CD4-positive, alpha-beta T cell (primary cell): Measurements from ENCODE around the gene KCNF1. TPM values are rescaled to one million over a fixed set of nuclear protein-coding genes. Genes with fewer than 3 reads are reported as not detected.

Experiments
- ATAC-seq: fragments of 200-7000 bp; cut with Tn5 transposase; one replicate; pipeline ENCODE4 v1.10.0; 2022; ENCODE audit warnings: mild to moderate bottlenecking; ENCODE audit not compliant: poor library complexity
- CTCF ChIA-PET: fragments of 350-600 bp; sonication (Branson Sonifier 250); formaldehyde crosslinking; loops from one replicate; lab custom pipeline; 2021; ENCODE audit warnings: antibody characterized with exemption, inconsistent platforms; lab: Charles Lee
- POLR2A ChIA-PET: fragments of 350-600 bp; sonication (Branson Sonifier 250); formaldehyde crosslinking; loops from one replicate; lab custom pipeline; 2021; ENCODE audit warnings: antibody characterized with exemption, inconsistent platforms; lab: Charles Lee
- DNase-seq, 14 experiments: peaks; one replicate each; pipeline ENCODE4 v3.0.0-alpha.2; 2013 to 2020; ENCODE audit warnings: mixed read lengths in 2 of 14
- H3K27ac ChIP-seq, 2 donors: one replicate each; pipeline versions ENCODE4 v1.5.1 to v1.7.0; 2013; ENCODE audit warnings: low read length in 2 of 2, low read depth in 1 of 2, mild to moderate bottlenecking in 1 of 2
- H3K27me3 ChIP-seq, 2 experiments: 1 replicate in 1 of 2; 2 replicates in 1 of 2; pipeline versions ENCODE4 v1.6.1 to v1.7.0; 2013; ENCODE audit warnings: low read length in 2 of 2, control low read depth in 1 of 2, mild to moderate bottlenecking in 1 of 2, moderate library complexity in 1 of 2; ENCODE audit not compliant: insufficient read depth in 2 of 2, control insufficient read depth in 1 of 2
- H3K36me3 ChIP-seq: one replicate; pipeline ENCODE4 v1.6.1; 2013; ENCODE audit warnings: low read length, control low read depth; ENCODE audit not compliant: insufficient read depth
- H3K4me1 ChIP-seq: one replicate; pipeline ENCODE4 v1.6.1; 2013; ENCODE audit warnings: low read length, control low read depth; ENCODE audit not compliant: insufficient read depth
- H3K4me3 ChIP-seq: one replicate; pipeline ENCODE4 v1.5.1; 2013; ENCODE audit warnings: mild to moderate bottlenecking, low read length, moderate library complexity
- H3K9me3 ChIP-seq, 2 experiments: 1 replicate in 1 of 2; 2 replicates in 1 of 2; pipeline versions ENCODE4 v1.6.1 to v1.7.0; 2013; ENCODE audit warnings: low read length in 2 of 2, mild to moderate bottlenecking in 2 of 2, control low read depth in 1 of 2, moderate library complexity in 1 of 2; ENCODE audit not compliant: control insufficient read depth in 1 of 2, insufficient read depth in 1 of 2
- H3K27ac Mint-ChIP-seq: one replicate; pipeline ENCODE4 v1.8.0; 2020; ENCODE audit warnings: mixed read lengths
- H3K27me3 Mint-ChIP-seq: one replicate; pipeline ENCODE4 v1.8.0; 2021; ENCODE audit warnings: mixed read lengths
- H3K36me3 Mint-ChIP-seq: one replicate; pipeline ENCODE4 v1.8.0; 2021; ENCODE audit warnings: low read depth, mixed read lengths
- H3K4me1 Mint-ChIP-seq: one replicate; pipeline ENCODE4 v1.8.0; 2021; ENCODE audit warnings: low read depth, mixed read lengths
- H3K4me3 Mint-ChIP-seq: one replicate; pipeline ENCODE4 v1.8.0; 2020; ENCODE audit warnings: mild to moderate bottlenecking, mixed read lengths
- H3K9me3 Mint-ChIP-seq: one replicate; pipeline ENCODE4 v1.8.0; 2020; ENCODE audit warnings: mixed read lengths
- CTCF ChIP-seq: fragments of 200-600 bp; IDR thresholded peaks from one replicate; pipeline ENCODE4 v1.8.0; 2022; ENCODE audit warnings: antibody characterized with exemption, mild to moderate bottlenecking
- intact Hi-C, 2 experiments: fragments of 100-400 bp; cut with DNase I in 1 of 2; cut with micrococcal nuclease in 1 of 2; formaldehyde crosslinking; loops; one replicate each; pipeline versions ENCODE4 v1.15.1 to v1.9.0; 2023 to 2025; cut with DNase I, micrococcal nuclease
- total RNA-seq, 174 experiments: library from RNA in 2 of 174; stranded (reverse) in 2 of 174; gene quantifications; one replicate each; pipeline ENCODE4 v1.2.3 and lab custom pipeline; 2021 to 2026

Gene KCNF1
- total RNA-seq, 2 experiments from 2014 or later, result not detected

GRCh38 chr2:10954416-10954815 is 42.7 kb downstream of the KCNF1 start:
- no peaks in the 10 kb centered on the region for H3K36me3 Mint-ChIP-seq
- TF ChIP-seq CTCF, result no peak
- H3K4me3 ChIP-seq, result no peak overlapping the region
- no peak overlapping the region for H3K27ac ChIP-seq
- no peak overlapping the region for H3K27ac Mint-ChIP-seq
- no peak overlapping the region for H3K4me3 Mint-ChIP-seq
- H3K27me3 Mint-ChIP-seq, result peaks cover 21% of the 10 kb centered on the region
- POLR2A ChIA-PET, result no interaction called here
- H3K9me3 Mint-ChIP-seq, result no peaks in the 10 kb centered on the region
- peaks cover 11% of the 10 kb centered on the region for H3K4me1 ChIP-seq
- H3K27me3 ChIP-seq, result peaks cover 0 to 3% of the 10 kb centered on the region in 2 experiments
- no peaks in the 10 kb centered on the region for H3K36me3 ChIP-seq
- CTCF ChIA-PET, result no interaction called here
- intact Hi-C loops, result no loop called here
- H3K9me3 ChIP-seq, result peaks cover 0 to 16% of the 10 kb centered on the region in 2 experiments
- peaks cover 11% of the 10 kb centered on the region for H3K4me1 Mint-ChIP-seq
- DNase-seq (no peak), ATAC-seq (no peak)

GRCh38 chr2:10954856-10955818 is 43.4 kb downstream of the KCNF1 start:
- no peaks in the 10 kb centered on the region for H3K36me3 Mint-ChIP-seq
- no peak overlapping the region for H3K4me3 ChIP-seq
- H3K27ac ChIP-seq, result no peak overlapping the region
- CTCF ChIA-PET, result no interaction called here
- H3K4me3 Mint-ChIP-seq, result no peak overlapping the region
- H3K9me3 ChIP-seq, result peaks cover 0 to 16% of the 10 kb centered on the region in 2 experiments
- intact Hi-C loops, result no loop called here
- TF ChIP-seq CTCF, result no peak
- peaks cover 0 to 3% of the 10 kb centered on the region in 2 experiments for H3K27me3 ChIP-seq
- POLR2A ChIA-PET, result no interaction called here
- ATAC-seq (no peak), DNase-seq (no peak)
- no peaks in the 10 kb centered on the region for H3K9me3 Mint-ChIP-seq
- peaks cover 11% of the 10 kb centered on the region for H3K4me1 Mint-ChIP-seq
- H3K27ac Mint-ChIP-seq, result no peak overlapping the region
- H3K27me3 Mint-ChIP-seq, result peaks cover 20% of the 10 kb centered on the region
- no peaks in the 10 kb centered on the region for H3K36me3 ChIP-seq
- H3K4me1 ChIP-seq, result peaks cover 11% of the 10 kb centered on the region

- Mint-ChIP-seq H3K4me1 (peaks cover 11% of the 10 kb centered on the region), H3K27ac (no peak overlapping the region), H3K4me3 (no peak overlapping the region), H3K9me3 (no peaks in the 10 kb centered on the region), H3K27me3 (peaks cover 18% of the 10 kb centered on the region), H3K36me3 (no peaks in the 10 kb centered on the region)
- Histone ChIP-seq H3K27ac (no peak overlapping the region), H3K4me1 (peaks cover 11% of the 10 kb centered on the region), H3K36me3 (no peaks in the 10 kb centered on the region), H3K27me3 (peaks cover 3% of the 10 kb centered on the region in 2 experiments), H3K4me3 (no peak overlapping the region), H3K9me3 (peaks cover 0 to 16% of the 10 kb centered on the region in 2 experiments)
- DNase-seq (no peak), ATAC-seq (no peak)
- ChIA-PET POLR2A (no interaction called here), CTCF (no interaction called here)
- TF ChIP-seq CTCF, result no peak
- intact Hi-C loops, result no loop called here
Measured at GRCh38 chr2:10956006-10956790, 44.5 kb downstream of the KCNF1 start.
